HepG2 (cell line): Measurements from ENCODE around the gene ACOXL. TPM values are rescaled to one million over a fixed set of nuclear protein-coding genes. Genes with fewer than 3 reads are reported as not detected.

ENCODE experiments used
- ATAC-seq: fragments of 200-7000 bp; cut with Tn5 transposase; 3 replicates; pipeline ENCODE4 v1.9.1; 2020; ENCODE audit warnings: mild to moderate bottlenecking, moderate library complexity
- BruUV-seq: library from RNA; stranded (reverse); fragments of 400-500 nt; replicated peaks from 2 replicates; lab custom pipeline; 2021; lab: Mats Ljungman, UMichigan
- CTCF ChIA-PET: fragments of 300-600 bp; formaldehyde crosslinking; extraction: SDS; loops from one replicate; lab custom pipeline; 2021; ENCODE audit warnings: low total read pairs, inconsistent platforms, low intra/inter-chr PET ratio; lab: Yijun Ruan, JAX
- POLR2A ChIA-PET: fragments of 350-600 bp; sonication (Branson Sonifier 250); formaldehyde crosslinking; loops from one replicate; lab custom pipeline; 2020; ENCODE audit warnings: antibody characterized with exemption, inconsistent platforms; lab: Yijun Ruan, JAX
- DNase-seq: peaks from one replicate; pipeline ENCODE4 v3.0.0-alpha.2; 2015; ENCODE audit warnings: low spot score
- FAIRE-seq: peaks from 3 replicates; lab custom pipeline; 2011; peaks lifted over from hg19 to GRCh38; lab: Jason Lieb, UNC
- H2AFZ ChIP-seq: one replicate; pipeline ENCODE4 v1.6.1; 2011; ENCODE audit warnings: low read length, inconsistent platforms
- H3K27ac ChIP-seq: fragments of 300-600 bp; 3 replicates; pipeline ENCODE4 v1.8.0; 2011; ENCODE audit warnings: mixed run types, mild to moderate bottlenecking, mixed read lengths, low read length, inconsistent platforms; ENCODE audit not compliant: insufficient read depth; ENCODE audit errors: extremely low read length
- H3K27me3 ChIP-seq, 2 experiments: fragments of 200-600 bp in 1 of 2; 2 replicates in 1 of 2; 3 replicates in 1 of 2; pipeline versions ENCODE4 v1.6.0 to v1.8.0; 2011; ENCODE audit warnings: low read length in 2 of 2, mild to moderate bottlenecking in 2 of 2, moderate library complexity in 2 of 2, inconsistent platforms in 1 of 2; ENCODE audit not compliant: insufficient read depth in 2 of 2, control insufficient read depth in 1 of 2
- H3K36me3 ChIP-seq, 2 experiments: fragments of 200-600 bp in 1 of 2; replicated peaks in 1 of 2; 2 replicates in 1 of 2; 3 replicates in 1 of 2; pipeline versions ENCODE4 v1.5.1 to v1.8.0; 2011; ENCODE audit warnings: low read length in 2 of 2, inconsistent platforms in 1 of 2; ENCODE audit not compliant: insufficient read depth in 2 of 2, control insufficient read depth in 1 of 2
- H3K4me1 ChIP-seq: 2 replicates; pipeline ENCODE4 v1.5.1; 2012; ENCODE audit warnings: low read length, inconsistent platforms; ENCODE audit not compliant: insufficient read depth
- H3K4me2 ChIP-seq: 2 replicates; pipeline ENCODE4 v1.6.0; 2011; ENCODE audit warnings: low read depth, low read length, inconsistent platforms
- H3K4me3 ChIP-seq, 3 experiments: fragments of 200-600 bp in 1 of 3; sonication (generic), shearing (Covaris generic) in 1 of 3; replicated peaks in 1 of 3; 2 replicates each; pipeline ENCODE4 v1.5.1; 2011 to 2016; ENCODE audit warnings: low read length in 3 of 3, inconsistent platforms in 2 of 3, low read depth in 2 of 3, mild to moderate bottlenecking in 2 of 3, control low read depth in 1 of 3, mixed read lengths in 1 of 3; ENCODE audit not compliant: insufficient read depth in 1 of 3
- H3K79me2 ChIP-seq: one replicate; pipeline ENCODE4 v1.6.1; 2011; ENCODE audit warnings: low read length, inconsistent platforms; ENCODE audit not compliant: insufficient read depth
- H3K9ac ChIP-seq: 2 replicates; pipeline ENCODE4 v1.6.0; 2011; ENCODE audit warnings: mild to moderate bottlenecking, low read depth, low read length, inconsistent platforms; ENCODE audit not compliant: insufficient read depth
- H3K9me3 ChIP-seq: 2 replicates; pipeline ENCODE4 v1.5.1; 2012; ENCODE audit warnings: mild to moderate bottlenecking, low read length
- H4K20me1 ChIP-seq: 2 replicates; pipeline ENCODE4 v1.6.0; 2011; ENCODE audit warnings: inconsistent platforms, mild to moderate bottlenecking, low read length, moderate library complexity; ENCODE audit not compliant: insufficient read depth
- AGO1 ChIP-seq: fragments of 200-400 bp; formaldehyde crosslinking; IDR thresholded peaks from 2 replicates; pipeline ENCODE4 v1.6.1; 2017; ENCODE audit warnings: mild to moderate bottlenecking, low read depth, low read length, moderate library complexity; ENCODE audit not compliant: poor library complexity, severe bottlenecking
- HOXA3 ChIP-seq: sonication (generic); formaldehyde crosslinking; IDR thresholded peaks from 2 replicates; pipeline ENCODE4 v1.5.0; 2020; ENCODE audit warnings: missing genetic modification reagents
- HOXA7 ChIP-seq: sonication (generic); formaldehyde crosslinking; IDR thresholded peaks from 2 replicates; pipeline ENCODE4 v1.8.1; 2022; ENCODE audit warnings: mild to moderate bottlenecking, missing genetic modification reagents, moderate library complexity
- ISL2 ChIP-seq: sonication (generic); formaldehyde crosslinking; IDR thresholded peaks from 2 replicates; pipeline ENCODE4 v1.5.0; 2020; ENCODE audit warnings: missing genetic modification reagents
- POLR2A ChIP-seq, 2 experiments: IDR thresholded peaks; 2 replicates each; pipeline ENCODE4 v1.6.1; 2011; ENCODE audit warnings: low read depth in 2 of 2, low read length in 2 of 2, mild to moderate bottlenecking in 1 of 2, moderate library complexity in 1 of 2; ENCODE audit not compliant: insufficient read depth in 1 of 2
- ZNF280B ChIP-seq: sonication (generic); formaldehyde crosslinking; IDR thresholded peaks from 2 replicates; pipeline ENCODE4 v1.5.0; 2020; ENCODE audit warnings: missing genetic modification reagents, mild to moderate bottlenecking, borderline replicate concordance
- ZNF451 ChIP-seq: sonication (generic); formaldehyde crosslinking; IDR thresholded peaks from 2 replicates; pipeline ENCODE4 v1.5.0; 2020; ENCODE audit warnings: mild to moderate bottlenecking, missing genetic modification reagents
- ZNF546 ChIP-seq: sonication (generic); formaldehyde crosslinking; conservative IDR thresholded peaks from 2 replicates; pipeline ENCODE4 v1.8.1; 2023; ENCODE audit warnings: mild to moderate bottlenecking, missing genetic modification reagents
- ZNF773 ChIP-seq: sonication (generic); formaldehyde crosslinking; IDR thresholded peaks from 2 replicates; pipeline ENCODE4 v1.4.0; 2020; ENCODE audit warnings: missing genetic modification reagents, borderline replicate concordance
- WGBS: methylation state at CpG from one replicate; pipeline ENCODE4 v1.1.6; 2017; ENCODE audit warnings: low lambda C conversion rate; 5-methylcytosine and 5-hydroxymethylcytosine counted together
- in situ Hi-C: cut with HindIII; loops from 2 replicates; pipeline ENCODE4 v1.10.0; 2017; ENCODE audit warnings: low pct_unique_long_range_greater_than_20kb; ENCODE audit not compliant: extremely low pct_ligation_motif_present
- intact Hi-C: fragments of 100-400 bp; cut with micrococcal nuclease; formaldehyde crosslinking; loops from one replicate; pipeline ENCODE4 v1.10.0; 2022; ENCODE audit not compliant: unreplicated experiment
- polyA plus RNA-seq, 8 experiments: library from polyadenylated mRNA; depleted of rRNA in 3 of 8; stranded (reverse) in 7 of 8; unstranded in 1 of 8; fragments of >200 nt; fragmentation: Illumina TruSeq in 4 of 8; extraction: Trizol in 4 of 8; gene quantifications; 2 replicates each; pipeline versions ENCODE4 v1.2.1 to v1.2.3, GENCODE V29; 2011 to 2016; ENCODE audit warnings: low read depth in 4 of 8, missing spikeins in 1 of 8, mixed read lengths in 1 of 8; ENCODE audit not compliant: insufficient read depth in 1 of 8
- total RNA-seq, 5 experiments: library from RNA; depleted of rRNA; stranded (reverse); fragments of >200 nt; fragmentation: Illumina TruSeq; extraction: Trizol; gene quantifications; 2 replicates each; pipeline ENCODE4 v1.2.3, GENCODE V29; 2016; ENCODE audit warnings: low read depth in 1 of 5
- TF ChIP-seq, protein P1 (sequence below): sonication (generic); formaldehyde crosslinking; IDR thresholded peaks from 2 replicates; pipeline ENCODE4 v1.4.0; 2020; ENCODE audit warnings: missing genetic modification reagents
- TF ChIP-seq, protein P2 (sequence below): sonication (generic); formaldehyde crosslinking; IDR thresholded peaks from 2 replicates; pipeline ENCODE4 v1.5.0; 2020; ENCODE audit warnings: mild to moderate bottlenecking, missing genetic modification reagents

ACOXL gene
- total and polyA plus RNA-seq, 2 of the 13 experiments (the other 11 are each of a cell fraction or from before 2014, with no cell fraction given): not detected

- ATAC-seq: no peak
- intact Hi-C loops: no loop called here
- no peak for DNase-seq
- H2AFZ ChIP-seq: no peak overlapping the region
- H3K4me1 ChIP-seq: no peaks in the 10 kb centered on the region
- no peak overlapping the region for H3K4me2 ChIP-seq
- ChIA-PET CTCF (no interaction called here), POLR2A (no interaction called here)
- H3K27me3 ChIP-seq: peaks cover 2 to 34% of the 10 kb centered on the region in 2 experiments; a peak in 3 of 5 replicates
- H3K79me2 ChIP-seq: no peaks in the 10 kb centered on the region
- 25% methylated on average over 5 of the region's 5 CpGs for WGBS
- no peak for FAIRE-seq
- H3K4me3 ChIP-seq: no peak overlapping the region
- H3K27ac ChIP-seq: no peak overlapping the region
- BruUV-seq: no TSS peak
- H3K36me3 ChIP-seq: no peaks in the 10 kb centered on the region
- H3K9me3 ChIP-seq: peaks cover 8% of the 10 kb centered on the region; the same call in 1 of the 2 replicates
- no peak for TF ChIP-seq POLR2A (IDR thresholded peaks at IDR 0.05; ENCODE audit: insufficient read depth in 1 of 2, low read depth in 2 of 2, low read length in 2 of 2)
- in situ Hi-C loops: no loop called here
- H3K9ac ChIP-seq: no peak overlapping the region
- H4K20me1 ChIP-seq: no peaks in the 10 kb centered on the region
Measured at GRCh38 chr2:110957293-110957692, 224.9 kb downstream of the ACOXL start.

GRCh38 chr2:110958346-110959119 lies 226.2 kb downstream of the ACOXL start:
- Histone ChIP-seq H3K27ac (no peak overlapping the region), H3K9me3 (peaks cover 8% of the 10 kb centered on the region; the same call in 1 of the 2 replicates), H3K4me2 (no peak overlapping the region), H3K27me3 (peaks cover 2 to 38% of the 10 kb centered on the region in 2 experiments; a peak in 3 of 5 replicates), H4K20me1 (no peaks in the 10 kb centered on the region), H2AFZ (no peak overlapping the region), H3K4me1 (no peaks in the 10 kb centered on the region), H3K4me3 (no peak overlapping the region), H3K9ac (no peak overlapping the region), H3K79me2 (no peaks in the 10 kb centered on the region), H3K36me3 (no peaks in the 10 kb centered on the region)
- intact Hi-C loops: no loop called here
- 8% methylated on average over 6 of the region's 6 CpGs for WGBS
- in situ Hi-C loops: no loop called here
- no peak; the same call in 1 of the 3 replicates for ATAC-seq
- FAIRE-seq: no peak
- CTCF ChIA-PET: no interaction called here
- DNase-seq: no peak
- POLR2A ChIA-PET: no interaction called here
- BruUV-seq: no TSS peak
- TF ChIP-seq ZNF773 (CRISPR knock-in tag) (no peak), AGO1 (no peak), ZNF546 (CRISPR knock-in tag) (no peak), ISL2 (CRISPR knock-in tag) (no peak), POLR2A (IDR thresholded peaks at IDR 0.05; ENCODE audit: insufficient read depth in 1 of 2, low read depth in 2 of 2, low read length in 2 of 2) (no peak), ZNF451 (CRISPR knock-in tag) (no peak), HOXA3 (CRISPR knock-in tag) (no peak), ZNF280B (CRISPR knock-in tag) (no peak), HOXA7 (CRISPR knock-in tag) (no peak)
- TF ChIP-seq, protein P1, sequence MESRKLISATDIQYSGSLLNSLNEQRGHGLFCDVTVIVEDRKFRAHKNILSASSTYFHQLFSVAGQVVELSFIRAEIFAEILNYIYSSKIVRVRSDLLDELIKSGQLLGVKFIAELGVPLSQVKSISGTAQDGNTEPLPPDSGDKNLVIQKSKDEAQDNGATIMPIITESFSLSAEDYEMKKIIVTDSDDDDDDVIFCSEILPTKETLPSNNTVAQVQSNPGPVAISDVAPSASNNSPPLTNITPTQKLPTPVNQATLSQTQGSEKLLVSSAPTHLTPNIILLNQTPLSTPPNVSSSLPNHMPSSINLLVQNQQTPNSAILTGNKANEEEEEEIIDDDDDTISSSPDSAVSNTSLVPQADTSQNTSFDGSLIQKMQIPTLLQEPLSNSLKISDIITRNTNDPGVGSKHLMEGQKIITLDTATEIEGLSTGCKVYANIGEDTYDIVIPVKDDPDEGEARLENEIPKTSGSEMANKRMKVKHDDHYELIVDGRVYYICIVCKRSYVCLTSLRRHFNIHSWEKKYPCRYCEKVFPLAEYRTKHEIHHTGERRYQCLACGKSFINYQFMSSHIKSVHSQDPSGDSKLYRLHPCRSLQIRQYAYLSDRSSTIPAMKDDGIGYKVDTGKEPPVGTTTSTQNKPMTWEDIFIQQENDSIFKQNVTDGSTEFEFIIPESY: no peak
- TF ChIP-seq, protein P2, sequence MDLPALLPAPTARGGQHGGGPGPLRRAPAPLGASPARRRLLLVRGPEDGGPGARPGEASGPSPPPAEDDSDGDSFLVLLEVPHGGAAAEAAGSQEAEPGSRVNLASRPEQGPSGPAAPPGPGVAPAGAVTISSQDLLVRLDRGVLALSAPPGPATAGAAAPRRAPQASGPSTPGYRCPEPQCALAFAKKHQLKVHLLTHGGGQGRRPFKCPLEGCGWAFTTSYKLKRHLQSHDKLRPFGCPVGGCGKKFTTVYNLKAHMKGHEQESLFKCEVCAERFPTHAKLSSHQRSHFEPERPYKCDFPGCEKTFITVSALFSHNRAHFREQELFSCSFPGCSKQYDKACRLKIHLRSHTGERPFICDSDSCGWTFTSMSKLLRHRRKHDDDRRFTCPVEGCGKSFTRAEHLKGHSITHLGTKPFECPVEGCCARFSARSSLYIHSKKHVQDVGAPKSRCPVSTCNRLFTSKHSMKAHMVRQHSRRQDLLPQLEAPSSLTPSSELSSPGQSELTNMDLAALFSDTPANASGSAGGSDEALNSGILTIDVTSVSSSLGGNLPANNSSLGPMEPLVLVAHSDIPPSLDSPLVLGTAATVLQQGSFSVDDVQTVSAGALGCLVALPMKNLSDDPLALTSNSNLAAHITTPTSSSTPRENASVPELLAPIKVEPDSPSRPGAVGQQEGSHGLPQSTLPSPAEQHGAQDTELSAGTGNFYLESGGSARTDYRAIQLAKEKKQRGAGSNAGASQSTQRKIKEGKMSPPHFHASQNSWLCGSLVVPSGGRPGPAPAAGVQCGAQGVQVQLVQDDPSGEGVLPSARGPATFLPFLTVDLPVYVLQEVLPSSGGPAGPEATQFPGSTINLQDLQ: no peak
